ENCODE measurements around the gene SYNE1.

The SYNE1 gene

DNA sequence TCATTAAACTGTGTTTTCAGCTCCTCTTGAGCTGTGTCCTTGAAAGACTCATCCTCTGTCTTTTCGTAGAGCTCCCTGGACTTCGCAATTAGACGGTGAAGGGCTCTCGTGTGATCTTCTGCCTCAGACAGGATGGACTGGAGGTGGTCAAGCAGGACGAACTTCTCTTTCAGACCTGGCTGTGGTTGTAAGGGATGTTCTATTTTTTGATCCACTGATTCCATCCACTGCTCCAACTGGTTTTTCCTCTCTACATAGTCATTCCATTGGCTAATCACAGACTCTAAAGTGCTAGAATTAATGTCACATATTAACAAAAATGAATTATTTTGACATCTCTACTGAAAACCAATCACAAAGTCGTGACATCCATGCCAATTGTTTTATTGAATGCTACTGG, 250.1 kb downstream of the SYNE1 start:
- no peak for DNase-seq
- TF ChIP-seq GATA1 (IDR thresholded peaks at IDR 0.05; ENCODE audit: low read depth, low read length) (no peak), POLR2A (IDR thresholded peaks at IDR 0.05; ENCODE audit: low read length) (no peak)

DNA sequence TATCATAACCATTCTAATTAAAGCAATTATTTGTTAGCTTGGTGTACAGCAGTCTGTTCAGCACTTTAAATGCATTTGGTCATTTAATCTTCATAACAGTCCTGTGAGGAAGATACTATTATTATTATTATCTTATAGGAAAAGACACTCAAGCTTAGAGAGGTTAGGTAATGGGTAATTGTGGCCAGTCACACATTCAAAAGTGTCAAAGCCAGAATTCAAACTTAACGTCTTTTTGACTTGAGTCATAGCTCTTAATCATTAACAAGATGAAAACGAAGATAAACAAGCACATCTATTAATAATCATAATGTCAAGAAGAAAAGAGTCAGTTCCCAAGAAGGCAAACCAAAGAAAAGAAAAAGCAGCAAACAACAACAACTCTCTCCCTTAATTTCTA, 251.0 kb downstream of the SYNE1 start:
- no peak for DNase-seq
- no peak for TF ChIP-seq POLR2A (IDR thresholded peaks at IDR 0.05; ENCODE audit: low read length)
- TF ChIP-seq GATA1 (IDR thresholded peaks at IDR 0.05; ENCODE audit: low read depth, low read length) = no peak

DNA sequence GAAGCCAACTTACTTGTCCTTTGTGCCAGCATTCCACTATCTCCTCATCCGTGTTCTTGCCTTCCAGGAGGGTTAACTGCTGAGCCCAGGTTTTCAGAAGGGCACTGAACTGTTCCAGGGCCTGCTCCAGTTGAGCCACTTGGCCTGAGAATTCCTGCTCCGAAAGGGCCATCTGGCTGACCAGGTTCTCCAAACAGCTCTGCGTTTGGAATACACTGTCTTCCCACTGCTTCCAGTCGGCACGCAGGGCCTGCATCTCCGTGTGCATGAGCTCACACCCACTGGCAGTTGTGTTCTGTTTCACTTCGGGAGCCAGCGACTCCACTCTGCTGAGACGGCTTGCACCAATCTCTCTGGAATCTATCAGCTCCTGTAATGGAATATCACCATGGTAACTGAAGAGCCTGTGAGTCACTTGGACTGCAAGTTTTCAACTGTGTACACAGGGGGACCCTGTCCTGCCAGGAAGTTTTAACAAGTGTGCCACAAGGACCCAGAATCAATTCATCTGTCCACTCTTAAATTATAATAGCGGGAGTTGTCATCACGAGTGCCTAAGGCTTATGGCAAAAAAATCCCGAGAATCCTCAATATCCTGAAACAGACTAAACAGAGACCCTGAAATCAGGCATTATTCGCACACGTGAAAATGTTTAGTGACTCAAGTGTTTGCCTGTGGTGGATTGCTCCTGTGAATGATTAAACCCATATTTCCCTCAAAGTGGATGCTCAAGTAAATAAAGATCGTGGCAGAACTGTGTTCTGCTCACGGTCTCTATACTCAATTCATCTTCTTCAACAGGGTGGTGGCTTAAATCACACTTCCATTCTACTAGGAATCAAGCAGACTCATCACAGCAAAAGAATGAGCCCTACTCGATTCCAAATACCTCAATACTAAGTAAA, 255.9 kb downstream of the SYNE1 start:
- no peak for DNase-seq
- TF ChIP-seq POLR2A (IDR thresholded peaks at IDR 0.05; ENCODE audit: low read length) (no peak), GATA1 (IDR thresholded peaks at IDR 0.05; ENCODE audit: low read depth, low read length) (no peak)

DNA sequence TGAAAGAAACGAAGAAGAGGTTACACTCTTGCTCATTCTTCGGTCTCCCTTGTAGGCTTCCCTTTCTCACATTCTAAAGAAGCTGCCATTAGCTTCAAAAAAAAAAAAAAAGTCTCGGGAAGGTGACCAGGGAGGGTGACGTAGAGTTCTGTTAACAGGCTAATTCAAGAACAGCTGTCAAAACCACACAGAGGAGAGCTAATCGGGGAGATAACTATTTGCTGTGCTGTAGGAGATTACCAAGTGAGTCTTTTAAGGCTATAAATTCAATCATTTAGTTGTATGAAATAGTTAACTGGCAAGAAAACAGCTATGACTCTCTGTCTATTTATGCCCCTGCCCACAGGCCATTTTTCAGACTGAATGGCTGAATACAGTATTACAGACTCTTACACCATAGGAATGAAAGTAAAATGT, 256.8 kb downstream of the SYNE1 start:
- DNase-seq = peak in 1 of 2 experiments; percentile 3
- no peak for TF ChIP-seq POLR2A (IDR thresholded peaks at IDR 0.05; ENCODE audit: low read length)

DNA sequence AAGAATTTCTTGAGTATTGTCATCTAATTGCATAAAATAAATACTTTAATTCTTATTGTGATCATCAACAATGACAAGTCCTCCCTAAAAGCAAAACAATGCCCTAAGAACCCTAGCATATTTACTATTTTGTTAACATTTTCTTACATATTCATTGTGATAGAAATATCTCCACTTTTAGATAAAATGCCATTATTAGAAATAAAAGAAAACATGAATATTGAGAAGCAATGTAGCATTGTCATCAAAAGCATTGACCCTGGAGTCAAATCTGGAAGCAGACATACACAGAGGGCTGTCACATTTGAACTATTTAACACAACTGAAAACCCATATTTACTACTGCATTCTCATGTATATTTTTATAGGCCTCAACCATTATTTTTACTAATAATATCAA, 257.7 kb downstream of the SYNE1 start:
- TF ChIP-seq GATA1 (IDR thresholded peaks at IDR 0.05; ENCODE audit: low read depth, low read length) = no peak
- no peak for TF ChIP-seq POLR2A (IDR thresholded peaks at IDR 0.05; ENCODE audit: low read length)
- no peak for DNase-seq

DNA sequence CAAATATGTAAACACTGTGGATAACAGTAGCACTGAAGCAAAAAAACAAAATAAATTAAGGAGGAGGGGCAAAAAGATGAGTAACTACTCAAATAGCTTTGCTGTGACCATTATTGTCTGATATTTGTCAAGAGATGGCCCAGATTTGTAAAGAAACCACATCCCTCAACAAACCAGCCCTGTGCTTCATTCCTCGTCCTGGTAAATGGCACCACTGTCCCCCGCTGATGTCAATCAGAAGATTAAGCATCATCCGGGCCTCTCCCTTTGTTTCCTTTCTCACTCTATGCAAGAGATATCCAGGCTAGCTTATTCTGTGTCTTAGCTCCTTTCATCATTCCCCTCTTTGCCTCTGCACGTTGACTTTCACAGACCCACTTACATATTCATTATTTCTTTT, 259.0 kb downstream of the SYNE1 start:
- TF ChIP-seq POLR2A (IDR thresholded peaks at IDR 0.05; ENCODE audit: low read length) (no peak), GATA1 (IDR thresholded peaks at IDR 0.05; ENCODE audit: low read depth, low read length) (no peak)
- no peak for DNase-seq

DNA sequence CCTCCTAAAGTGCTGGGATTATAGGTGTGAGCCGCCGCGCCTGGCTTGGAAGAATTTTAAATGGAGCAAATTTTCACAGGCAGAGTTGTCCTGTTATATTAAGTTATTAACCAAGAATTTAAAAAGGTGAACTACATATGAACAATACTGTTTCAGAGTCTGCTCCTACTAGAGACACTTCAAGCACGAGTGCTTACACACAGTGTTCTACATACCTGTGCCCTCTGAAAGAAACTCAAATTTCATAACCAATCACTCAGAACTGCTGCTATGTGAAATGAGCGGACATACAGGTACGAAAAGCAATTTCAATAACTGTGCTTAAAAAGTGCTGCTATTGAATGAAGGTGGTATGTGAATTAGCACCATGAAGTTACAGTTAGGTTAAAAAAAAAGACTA, 262.0 kb downstream of the SYNE1 start:
- no peak for TF ChIP-seq GATA1 (IDR thresholded peaks at IDR 0.05; ENCODE audit: low read depth, low read length)
- no peak for TF ChIP-seq POLR2A (IDR thresholded peaks at IDR 0.05; ENCODE audit: low read length)
- DNase-seq = no peak

DNA sequence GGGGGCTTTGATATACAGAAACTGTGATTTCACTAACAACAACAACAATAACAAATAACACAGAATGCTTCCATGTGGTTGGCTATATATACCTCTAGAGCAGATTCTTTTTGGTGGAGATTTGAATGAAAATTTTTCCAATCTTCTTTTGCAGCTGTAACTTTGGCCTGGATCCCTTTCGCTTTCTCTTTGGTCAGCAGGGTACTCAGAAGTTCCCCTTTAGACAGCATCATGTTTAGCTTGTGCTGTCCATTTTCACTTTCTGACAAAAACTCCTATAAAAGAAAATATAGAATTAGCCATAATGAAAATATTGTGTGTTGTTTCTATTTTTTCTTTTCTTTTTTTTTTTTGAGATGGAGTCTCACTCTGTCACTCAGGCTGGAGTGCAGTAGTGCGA, 264.2 kb downstream of the SYNE1 start:
- no peak for TF ChIP-seq GATA1 (IDR thresholded peaks at IDR 0.05; ENCODE audit: low read depth, low read length)
- no peak for TF ChIP-seq POLR2A (IDR thresholded peaks at IDR 0.05; ENCODE audit: low read length)
- DNase-seq = no peak

DNA sequence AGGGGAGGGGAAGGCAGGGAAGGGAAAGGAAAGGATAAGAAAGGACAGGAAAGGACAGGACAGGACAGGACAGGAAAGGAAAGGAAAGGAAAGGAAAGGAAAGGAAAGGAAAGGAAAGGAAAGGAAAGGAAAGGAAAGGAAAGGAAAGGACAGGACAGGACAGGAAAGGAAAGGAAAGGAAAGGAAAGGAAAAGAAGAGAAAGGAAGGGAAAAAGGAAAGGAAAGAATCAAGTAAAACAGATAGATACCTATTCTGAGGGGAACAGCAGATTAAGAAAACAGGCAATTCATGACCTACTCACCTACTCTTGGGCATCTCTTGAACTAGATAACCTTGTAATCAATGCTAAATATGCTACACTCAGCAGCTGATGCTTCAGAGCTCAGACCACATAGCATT, 265.4 kb downstream of the SYNE1 start:
- no peak for DNase-seq
- TF ChIP-seq GATA1 (IDR thresholded peaks at IDR 0.05; ENCODE audit: low read depth, low read length) (no peak), POLR2A (IDR thresholded peaks at IDR 0.05; ENCODE audit: low read length) (no peak)

DNA sequence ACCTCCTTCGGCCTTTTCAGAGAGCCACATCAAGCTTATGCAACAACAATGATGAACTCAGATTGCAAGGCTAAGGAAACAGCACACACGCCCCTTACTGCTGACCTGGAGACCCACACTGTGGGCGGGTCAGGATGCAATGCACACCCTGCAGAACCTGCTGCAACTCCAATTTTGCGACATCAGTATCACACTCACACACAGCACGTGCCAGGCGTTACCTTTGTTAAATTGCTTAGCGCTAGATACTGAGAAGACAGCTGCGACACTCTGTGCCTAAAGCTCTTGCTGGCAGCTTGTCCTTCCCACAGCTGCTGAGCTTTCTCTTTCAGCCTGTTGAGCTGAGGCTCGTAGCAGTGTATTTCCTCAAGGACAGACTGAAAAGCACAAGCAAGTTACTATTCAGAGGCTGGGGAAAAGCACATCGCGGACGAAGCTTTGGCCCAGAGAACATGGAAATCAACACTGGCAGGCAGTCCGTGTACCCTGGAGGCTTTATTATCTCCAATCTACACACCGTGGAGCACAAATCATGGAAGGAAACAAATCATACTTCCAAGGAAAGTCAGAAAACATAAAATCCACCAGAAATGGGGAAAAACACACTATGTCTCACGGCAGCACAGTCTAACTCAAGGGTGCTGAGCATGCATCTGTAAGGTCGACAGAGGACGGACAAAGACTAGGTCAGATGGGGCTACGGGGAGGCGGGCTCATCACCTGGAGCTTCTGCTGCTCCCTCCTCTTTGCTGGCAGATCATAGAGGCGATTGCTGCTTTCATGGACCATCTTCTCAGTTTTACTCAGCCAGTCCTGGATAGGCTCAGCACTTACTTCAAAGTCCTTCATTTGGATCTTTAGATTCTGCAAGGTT, 268.2 kb downstream of the SYNE1 start:
- no peak for TF ChIP-seq GATA1 (IDR thresholded peaks at IDR 0.05; ENCODE audit: low read depth, low read length)
- no peak for TF ChIP-seq POLR2A (IDR thresholded peaks at IDR 0.05; ENCODE audit: low read length)
- no peak for DNase-seq

DNA sequence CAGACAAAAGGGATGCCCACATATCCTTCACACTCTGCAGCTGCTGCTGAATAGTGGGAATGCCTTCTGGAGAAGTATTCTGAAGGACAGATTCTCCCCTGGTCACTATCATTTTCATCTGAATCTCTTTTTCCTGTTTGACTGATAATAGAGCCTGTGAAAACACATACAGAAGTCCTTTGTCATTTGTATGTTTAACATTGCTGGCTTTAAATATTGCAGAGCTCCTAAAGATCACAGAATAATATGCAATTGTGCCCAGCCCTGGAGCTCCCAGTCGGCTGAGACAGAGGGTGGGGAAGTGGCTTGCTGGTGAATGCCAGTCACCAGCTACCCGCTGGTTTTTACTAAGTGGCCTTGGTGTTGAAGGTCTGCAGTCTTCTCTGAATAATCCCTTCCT, 272.3 kb downstream of the SYNE1 start:
- TF ChIP-seq GATA1 (IDR thresholded peaks at IDR 0.05; ENCODE audit: low read depth, low read length) = no peak
- no peak for TF ChIP-seq POLR2A (IDR thresholded peaks at IDR 0.05; ENCODE audit: low read length)
- DNase-seq = no peak

DNA sequence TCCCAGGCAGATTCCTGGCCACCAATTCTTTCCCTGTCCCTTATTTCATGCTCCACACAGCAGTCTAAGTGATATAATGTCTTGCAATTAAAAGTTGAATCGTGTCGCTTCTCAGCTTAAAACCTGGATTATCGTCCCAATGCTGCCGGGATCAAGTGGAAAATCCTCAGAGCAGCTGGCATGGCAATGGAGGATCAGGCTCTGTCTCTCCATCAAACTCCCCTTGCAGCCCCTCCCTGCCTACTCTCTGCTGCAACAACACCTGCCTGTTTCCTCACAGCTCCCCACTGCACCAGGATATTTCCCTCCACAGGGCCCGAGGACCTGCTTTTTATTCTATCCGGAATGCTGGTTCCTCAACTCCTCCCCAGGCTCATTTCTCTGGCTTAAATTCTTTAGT, 277.1 kb downstream of the SYNE1 start:
- no peak for DNase-seq
- TF ChIP-seq POLR2A (IDR thresholded peaks at IDR 0.05; ENCODE audit: low read length) (no peak), GATA1 (IDR thresholded peaks at IDR 0.05; ENCODE audit: low read depth, low read length) (no peak)

DNA sequence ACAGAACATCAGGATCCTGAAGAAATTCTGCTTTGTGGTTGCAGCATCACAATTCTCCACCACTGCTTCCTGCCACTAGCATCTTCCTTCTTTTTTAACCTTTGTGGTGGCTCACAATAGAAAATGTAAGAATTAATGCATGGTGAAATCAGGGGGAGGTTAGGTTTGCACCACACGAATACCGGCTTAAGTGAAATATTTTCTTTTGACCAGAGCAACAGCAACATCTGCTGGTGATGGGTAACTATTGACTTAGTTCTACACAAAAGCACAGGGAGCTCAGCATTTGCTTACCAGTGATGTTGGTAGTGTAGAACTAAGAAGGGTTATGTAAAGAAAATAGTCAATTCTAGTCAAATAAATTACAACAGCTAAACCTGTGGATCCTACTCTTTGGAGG, 280.5 kb downstream of the SYNE1 start:
- DNase-seq = peak in 1 of 2 experiments; percentile 17
- TF ChIP-seq POLR2A (IDR thresholded peaks at IDR 0.05; ENCODE audit: low read length) (no peak), GATA1 (IDR thresholded peaks at IDR 0.05; ENCODE audit: low read depth, low read length) (no peak)

DNA sequence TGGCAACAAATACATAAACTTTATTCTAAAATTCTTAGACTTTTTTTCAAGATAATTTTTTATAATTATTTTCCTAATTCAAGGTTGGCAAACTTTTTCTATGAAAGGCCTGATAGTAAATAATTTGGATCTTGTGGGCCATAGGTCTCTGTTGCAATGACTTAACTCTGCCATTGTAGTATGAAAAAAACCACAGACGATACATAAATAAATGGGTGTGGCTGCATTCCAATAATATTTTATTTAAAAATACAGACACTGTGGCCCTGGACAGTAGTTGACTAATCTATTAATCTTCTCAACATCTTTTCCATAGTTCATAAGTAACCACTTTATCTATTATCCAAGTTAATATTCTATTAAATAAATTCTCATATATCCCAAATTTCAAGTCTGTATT, 281.1 kb downstream of the SYNE1 start:
- no peak for DNase-seq
- TF ChIP-seq GATA1 (IDR thresholded peaks at IDR 0.05; ENCODE audit: low read depth, low read length) (no peak), POLR2A (IDR thresholded peaks at IDR 0.05; ENCODE audit: low read length) (no peak)

All from erythroblast (primary cell).